WTC11 (cell line): ENCODE measurements around the gene RASAL2.

Experiments used
- CREB1 ChIP-seq: sonication (generic); formaldehyde crosslinking; IDR thresholded peaks from 2 replicates; pipeline ENCODE4 v1.8.0; 2023; ENCODE audit warnings: mild to moderate bottlenecking, missing genetic modification reagents
- CTCF ChIP-seq: fragments of 200-600 bp; IDR thresholded peaks from 2 replicates; pipeline ENCODE4 v1.8.0; 2022; ENCODE audit warnings: antibody characterized with exemption
- MAX ChIP-seq: sonication (generic); formaldehyde crosslinking; IDR thresholded peaks from 2 replicates; pipeline ENCODE4 v1.8.0; 2022; ENCODE audit warnings: mild to moderate bottlenecking, missing genetic modification reagents
- PRRX2 ChIP-seq: fragments of 250-450 bp; sonication (Bioruptor Pico); IDR thresholded peaks from 2 replicates; pipeline ENCODE4 v1.8.0; 2021; ENCODE audit warnings: mild to moderate bottlenecking
- TCF7 ChIP-seq: sonication (generic); formaldehyde crosslinking; IDR thresholded peaks from 2 replicates; pipeline ENCODE4 v1.8.0; 2022; ENCODE audit warnings: mild to moderate bottlenecking, low read depth, missing genetic modification reagents, moderate library complexity

GRCh38 chr1:178371235-178371634, 277.3 kb downstream of the RASAL2 start:
- TF ChIP-seq TCF7 (CRISPR knock-in tag) (no peak), MAX (CRISPR knock-in tag) (no peak), CREB1 (CRISPR knock-in tag) (no peak), CTCF (no peak), PRRX2 (CRISPR knock-in tag) (no peak)
